Stimulated activated memory B cell treated with anti-CD40 and anti-IgM and Interleukin-4, amounts not matched to agents 10 μg/mL and 1 μg/mL and 100 μg/mL, for 72 hours (primary cell): ENCODE data around the gene SLFN12L.
"Not testable (repeated sequence)": the region's sequence is repeated elsewhere in the genome, so short reads cannot be mapped to it uniquely, and the experiment has no call there.

Experiments used
- ATAC-seq: fragments of 150-1000 bp; cut with Tn5 transposase; 2 replicates; pipeline ENCODE4 v1.10.0; 2021
- H3K27ac Mint-ChIP-seq: one replicate; pipeline ENCODE4 v1.8.0; 2022; ENCODE audit warnings: mild to moderate bottlenecking, mixed read lengths
- H3K27me3 Mint-ChIP-seq: one replicate; pipeline ENCODE4 v1.8.0; 2022; ENCODE audit warnings: mixed read lengths
- H3K36me3 Mint-ChIP-seq: one replicate; pipeline ENCODE4 v1.8.0; 2022; ENCODE audit warnings: mixed read lengths
- H3K4me1 Mint-ChIP-seq: one replicate; pipeline ENCODE4 v1.8.0; 2022; ENCODE audit warnings: mixed read lengths
- H3K4me3 Mint-ChIP-seq: one replicate; pipeline ENCODE4 v1.8.0; 2022; ENCODE audit warnings: mild to moderate bottlenecking, moderate library complexity, mixed read lengths
- H3K9me3 Mint-ChIP-seq: one replicate; pipeline ENCODE4 v1.8.0; 2022; ENCODE audit warnings: mixed read lengths

The SLFN12L gene

DNA sequence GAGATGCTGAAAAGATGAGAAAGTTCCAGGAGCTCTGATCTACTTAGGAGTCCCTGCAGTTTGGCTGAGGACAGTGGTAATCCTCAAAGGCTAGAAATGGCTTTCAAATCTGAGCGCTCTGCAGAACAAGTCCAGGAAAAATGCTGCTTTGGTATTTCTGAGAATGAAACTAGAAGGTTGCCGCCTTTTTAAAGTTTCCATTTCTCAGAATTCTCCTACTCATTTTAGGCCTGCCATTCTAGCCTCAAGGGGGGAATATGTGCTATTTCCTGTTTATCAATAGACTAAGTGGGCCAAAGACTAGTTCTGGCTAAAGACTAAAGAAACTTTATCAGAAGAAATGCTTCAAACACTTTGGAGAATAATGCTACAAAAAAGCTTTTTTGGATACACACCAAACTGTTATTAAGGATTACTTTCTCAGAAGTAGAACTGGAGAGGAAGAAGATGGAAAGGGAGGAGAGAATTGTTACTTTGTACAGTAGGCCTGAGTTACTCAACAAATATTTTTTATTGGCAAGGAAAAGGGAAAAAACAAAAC, at the start of gene SLFN12L:
Gene SLFN12L, minus strand, starts transcription at position 78 of the 541 bp plus-strand sequence. CDS start 15,314 bp downstream, outside the sequence.
- Mint-ChIP-seq H3K4me1 (peaks cover 52% of the 10 kb centered on the region), H3K27me3 (no peaks in the 10 kb centered on the region), H3K4me3 (peak within 1 kb of the TSS; percentile 82), H3K27ac (peak within 1 kb of the TSS; percentile 95), H3K9me3 (no peaks in the 10 kb centered on the region), H3K36me3 (peaks cover 5% of the 10 kb centered on the region)
- peak; percentile 66 for ATAC-seq

GRCh38 chr17:35586569-35587073, 49.1 kb upstream of the SLFN12L start:
- no peaks in the 10 kb centered on the region for H3K27me3 Mint-ChIP-seq
- H3K36me3 Mint-ChIP-seq, result peaks cover 6% of the 10 kb centered on the region
- peak overlapping the region; percentile 91 for H3K4me3 Mint-ChIP-seq
- peaks cover 39% of the 10 kb centered on the region for H3K4me1 Mint-ChIP-seq
- no peaks in the 10 kb centered on the region for H3K9me3 Mint-ChIP-seq
- no peak for ATAC-seq
- H3K27ac Mint-ChIP-seq, result peak overlapping the region; percentile 98

GRCh38 chr17:35584061-35584460, 46.6 kb upstream of the SLFN12L start:
- ATAC-seq, result no peak
- Mint-ChIP-seq H3K4me1 (peaks cover 26% of the 10 kb centered on the region), H3K27me3 (no peaks in the 10 kb centered on the region)

DNA sequence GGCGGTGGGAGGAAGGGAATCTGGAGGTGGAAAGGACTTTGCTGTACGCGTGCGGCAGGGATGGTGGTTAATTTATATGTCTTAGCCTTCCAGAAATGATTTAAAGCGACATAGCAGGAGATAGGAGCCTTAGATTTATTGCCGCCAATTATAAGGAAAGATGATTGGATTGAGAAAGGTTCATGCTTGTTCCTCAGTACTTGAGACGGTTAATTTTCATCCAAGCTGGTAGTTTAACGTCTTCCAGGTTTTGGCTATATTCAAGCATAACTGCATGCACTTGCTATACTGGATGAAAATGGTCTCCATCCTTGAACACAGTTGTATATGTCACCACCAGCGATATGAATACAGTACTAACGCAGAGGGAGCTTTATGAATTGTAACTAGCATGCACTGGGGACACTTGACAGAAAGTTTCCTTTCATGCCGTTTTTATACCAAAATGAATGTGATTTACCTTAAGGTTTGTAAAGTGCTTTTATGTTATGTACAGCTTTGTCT, 41.5 kb upstream of the SLFN12L start:
- H3K27ac Mint-ChIP-seq, result peak overlapping the region; percentile 100
- H3K9me3 Mint-ChIP-seq, result no peaks in the 10 kb centered on the region
- H3K4me3 Mint-ChIP-seq, result peak overlapping the region; percentile 100
- no peaks in the 10 kb centered on the region for H3K27me3 Mint-ChIP-seq
- peaks cover 7% of the 10 kb centered on the region for H3K36me3 Mint-ChIP-seq
- ATAC-seq, result no peak
- H3K4me1 Mint-ChIP-seq, result peaks cover 17% of the 10 kb centered on the region

More at GRCh38 chr17:35584061-35584460, 46.6 kb upstream of the SLFN12L start:
- Mint-ChIP-seq H3K36me3 (peaks cover 6% of the 10 kb centered on the region), H3K9me3 (no peaks in the 10 kb centered on the region), H3K27ac (no peak overlapping the region), H3K4me3 (no peak overlapping the region)

DNA sequence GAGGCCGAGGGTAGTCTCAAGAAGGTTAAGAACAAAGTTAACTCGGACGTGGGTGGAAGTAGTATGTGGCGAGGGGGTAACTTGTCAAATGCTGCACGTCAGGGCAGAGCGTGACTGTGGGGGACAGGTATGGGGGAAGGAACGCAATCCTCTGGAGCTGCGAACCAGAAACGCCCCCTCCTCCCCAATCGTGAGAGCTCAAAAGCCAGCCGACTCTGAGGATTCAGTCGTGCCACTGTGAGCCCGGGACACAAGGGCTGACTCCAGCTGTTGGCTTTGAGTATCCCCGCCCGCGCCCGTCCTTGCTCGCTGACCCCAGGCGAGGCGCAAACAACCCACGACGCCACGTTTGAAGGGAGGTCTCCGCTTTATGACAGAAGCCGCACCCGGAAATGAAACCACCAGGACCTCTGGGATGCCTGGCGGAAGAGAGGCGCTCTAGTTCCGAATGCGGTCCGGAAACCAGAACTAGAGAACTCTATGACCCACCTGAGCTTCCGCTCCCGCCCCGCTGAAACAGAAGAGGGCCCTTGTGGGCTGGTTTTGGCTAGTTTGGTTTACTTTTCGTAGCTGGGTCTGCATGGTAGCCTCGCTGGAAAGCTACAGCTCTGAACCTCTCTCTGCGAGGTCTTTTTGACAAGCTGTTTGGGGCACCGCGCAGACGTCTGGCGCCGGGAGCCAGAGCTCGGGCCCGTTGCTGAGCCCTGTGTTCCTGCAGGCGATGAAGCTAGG, 40.9 kb upstream of the SLFN12L start, which contains the start of gene PEX12:
Gene PEX12, minus strand, starts transcription at position 375 of the 732 bp plus-strand sequence. CDS start 550 bp downstream, outside the sequence.
- peak within 1 kb of the TSS; percentile 100 for H3K4me3 Mint-ChIP-seq
- H3K9me3 Mint-ChIP-seq, result no peaks in the 10 kb centered on the region
- H3K4me1 Mint-ChIP-seq, result peaks cover 17% of the 10 kb centered on the region
- H3K27ac Mint-ChIP-seq, result peak within 1 kb of the TSS; percentile 100
- no peaks in the 10 kb centered on the region for H3K27me3 Mint-ChIP-seq
- ATAC-seq, result peak; percentile 98
- H3K36me3 Mint-ChIP-seq, result peaks cover 7% of the 10 kb centered on the region

GRCh38 chr17:35577830-35578196, 40.3 kb upstream of the SLFN12L start:
- peak; percentile 2 for ATAC-seq
- Mint-ChIP-seq H3K27me3 (no peaks in the 10 kb centered on the region), H3K9me3 (no peaks in the 10 kb centered on the region), H3K4me1 (peaks cover 17% of the 10 kb centered on the region), H3K36me3 (peaks cover 7% of the 10 kb centered on the region), H3K27ac (peak overlapping the region; percentile 100), H3K4me3 (peak overlapping the region; percentile 100)

DNA sequence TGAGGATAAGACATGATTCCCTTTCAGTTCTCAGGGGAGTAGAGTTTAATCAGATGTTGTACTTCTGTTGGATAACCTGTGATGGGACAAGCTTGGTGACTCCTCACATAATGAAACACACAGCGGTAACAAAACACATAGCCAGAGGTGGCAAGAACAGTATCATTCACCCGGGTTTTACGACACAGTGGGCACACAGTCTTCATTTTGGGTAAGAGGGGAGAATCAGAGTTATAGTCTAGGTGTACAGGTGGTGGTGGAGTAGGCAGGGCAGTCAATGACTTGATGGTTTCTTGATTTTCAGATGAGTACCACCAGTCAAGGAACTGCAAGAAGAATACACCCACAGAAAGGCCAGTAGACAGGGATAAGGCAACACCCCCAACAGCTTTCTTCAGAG, 38.3 kb upstream of the SLFN12L start:
- Mint-ChIP-seq H3K27ac (no peak overlapping the region), H3K36me3 (peaks cover 7% of the 10 kb centered on the region), H3K4me3 (no peak overlapping the region), H3K4me1 (peaks cover 22% of the 10 kb centered on the region), H3K27me3 (no peaks in the 10 kb centered on the region), H3K9me3 (no peaks in the 10 kb centered on the region)
- no peak for ATAC-seq

- Mint-ChIP-seq H3K9me3 (no peaks in the 10 kb centered on the region), H3K27me3 (no peaks in the 10 kb centered on the region), H3K36me3 (peaks cover 6% of the 10 kb centered on the region), H3K4me3 (peak overlapping the region; percentile 81), H3K4me1 (peaks cover 33% of the 10 kb centered on the region), H3K27ac (no peak overlapping the region)
- ATAC-seq, result no peak
Measured at GRCh38 chr17:35569405-35569804, 31.9 kb upstream of the SLFN12L start.

GRCh38 chr17:35568561-35568960, 31.1 kb upstream of the SLFN12L start:
- peak; percentile 22 for ATAC-seq
- Mint-ChIP-seq H3K36me3 (peaks cover 6% of the 10 kb centered on the region), H3K27me3 (peaks cover 4% of the 10 kb centered on the region), H3K9me3 (no peaks in the 10 kb centered on the region), H3K4me1 (peaks cover 33% of the 10 kb centered on the region), H3K27ac (peak overlapping the region; percentile 90), H3K4me3 (peak overlapping the region; percentile 81)

DNA sequence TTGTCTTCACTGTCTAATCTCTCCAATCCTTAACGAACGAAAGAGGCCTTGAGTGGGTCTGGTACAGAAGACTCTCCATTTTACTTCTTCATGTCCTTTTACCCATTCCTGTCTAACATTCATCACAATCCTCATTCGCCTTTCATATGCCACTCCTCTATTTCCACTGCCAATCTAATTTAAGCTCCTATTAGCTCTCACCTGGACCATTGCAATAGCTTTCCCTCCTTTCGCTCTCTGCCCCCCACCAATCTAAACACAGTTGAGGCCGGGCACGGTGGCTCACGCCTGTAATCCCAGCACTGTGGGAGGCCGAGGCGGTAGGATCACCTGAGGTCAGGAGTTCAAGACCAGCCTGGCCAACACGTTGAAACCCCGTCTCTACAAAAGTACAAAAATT, 29.5 kb upstream of the SLFN12L start:
- Mint-ChIP-seq H3K27me3 (peaks cover 8% of the 10 kb centered on the region), H3K9me3 (no peaks in the 10 kb centered on the region), H3K4me1 (peaks cover 33% of the 10 kb centered on the region), H3K4me3 (peak overlapping the region; percentile 81), H3K27ac (peak overlapping the region; percentile 90), H3K36me3 (peaks cover 6% of the 10 kb centered on the region)
- ATAC-seq, result no peak

- not testable (repeated sequence) for H3K36me3 Mint-ChIP-seq, H3K4me3 Mint-ChIP-seq, H3K9me3 Mint-ChIP-seq, ATAC-seq, H3K4me1 Mint-ChIP-seq, H3K27ac Mint-ChIP-seq
- peaks cover 25% of the 10 kb centered on the region for H3K27me3 Mint-ChIP-seq
Measured at GRCh38 chr17:35563181-35563580, 25.7 kb upstream of the SLFN12L start.

DNA sequence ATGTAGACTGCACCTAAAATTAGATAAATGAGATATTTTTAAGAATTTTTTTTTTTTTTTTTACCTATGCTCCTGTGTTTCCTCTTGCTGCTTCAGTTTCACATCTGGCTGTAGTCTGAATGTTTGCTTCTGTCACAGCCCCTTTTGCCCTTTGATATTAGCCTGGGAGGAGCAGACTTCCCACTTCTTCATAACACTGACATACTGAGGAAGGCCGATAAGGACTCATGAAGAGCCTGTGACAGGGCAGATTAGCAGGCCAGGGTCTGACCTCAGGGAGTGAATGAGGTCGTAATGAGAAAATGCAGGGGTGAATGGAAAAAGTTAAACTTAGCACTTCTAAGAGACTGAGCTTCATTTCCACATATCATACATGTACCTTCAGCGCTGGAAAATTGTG, 23.2 kb upstream of the SLFN12L start, which contains the start of gene SLFN14:
Gene SLFN14, minus strand, starts transcription at position 117 of the 400 bp plus-strand sequence. CDS start 2,757 bp downstream, outside the sequence.
- Mint-ChIP-seq H3K9me3 (no peaks in the 10 kb centered on the region), H3K4me1 (no peaks in the 10 kb centered on the region), H3K4me3 (no peak within 1 kb of the TSS), H3K27me3 (peaks cover 27% of the 10 kb centered on the region), H3K27ac (no peak within 1 kb of the TSS), H3K36me3 (no peaks in the 10 kb centered on the region)
- ATAC-seq, result no peak

- no peaks in the 10 kb centered on the region for H3K4me1 Mint-ChIP-seq
- peaks cover 27% of the 10 kb centered on the region for H3K27me3 Mint-ChIP-seq
- no peak for ATAC-seq
- H3K9me3 Mint-ChIP-seq, result no peaks in the 10 kb centered on the region
- no peak overlapping the region for H3K27ac Mint-ChIP-seq
- no peak overlapping the region for H3K4me3 Mint-ChIP-seq
- no peaks in the 10 kb centered on the region for H3K36me3 Mint-ChIP-seq
Measured at GRCh38 chr17:35559495-35560210, 22.2 kb upstream of the SLFN12L start.

DNA sequence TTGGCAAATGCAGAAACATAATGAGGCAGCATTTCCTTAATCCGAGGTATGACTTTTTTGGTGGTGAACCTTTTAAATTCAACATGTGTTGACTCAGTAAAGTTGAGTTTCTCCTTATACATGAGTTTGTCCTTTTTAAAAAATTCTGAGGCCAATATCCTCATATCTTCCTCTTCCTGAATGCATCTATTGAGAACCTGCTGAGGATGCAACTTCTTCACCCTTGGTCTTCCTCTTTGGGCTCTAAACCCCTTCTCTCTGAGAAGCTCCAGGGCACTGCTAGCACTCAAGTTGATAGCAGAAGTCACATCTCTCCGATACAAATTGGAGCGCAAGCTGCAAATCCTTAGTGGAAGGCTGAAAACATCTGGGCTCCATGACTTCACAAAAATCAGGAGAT, 19.9 kb upstream of the SLFN12L start:
- no peak for ATAC-seq

GRCh38 chr17:35555691-35556090, 18.2 kb upstream of the SLFN12L start:
- Mint-ChIP-seq H3K4me3 (no peak overlapping the region), H3K4me1 (no peaks in the 10 kb centered on the region), H3K27ac (no peak overlapping the region), H3K9me3 (no peaks in the 10 kb centered on the region), H3K36me3 (no peaks in the 10 kb centered on the region), H3K27me3 (peaks cover 19% of the 10 kb centered on the region)
- ATAC-seq, result no peak

More for the DNA sequence above, 19.9 kb upstream of the SLFN12L start:
- no peaks in the 10 kb centered on the region for H3K4me1 Mint-ChIP-seq
- no peaks in the 10 kb centered on the region for H3K36me3 Mint-ChIP-seq
- H3K9me3 Mint-ChIP-seq, result no peaks in the 10 kb centered on the region
- H3K4me3 Mint-ChIP-seq, result no peak overlapping the region
- H3K27me3 Mint-ChIP-seq, result peaks cover 19% of the 10 kb centered on the region
- no peak overlapping the region for H3K27ac Mint-ChIP-seq
